GM12878 (cell line): ENCODE data around the gene AGTRAP. TPM values are rescaled to one million over a fixed set of nuclear protein-coding genes. Genes with fewer than 3 reads are reported as not detected.

Experiments used
- ATAC-seq: fragments of 200-7000 bp; cut with Tn5 transposase; 3 replicates; pipeline ENCODE4 v1.9.1; 2020; ENCODE audit warnings: mild to moderate bottlenecking, moderate library complexity
- BruUV-seq: library from RNA; stranded (reverse); fragments of 400-500 nt; replicated peaks from 2 replicates; lab custom pipeline; 2021; lab: Mats Ljungman, UMichigan
- CTCF ChIA-PET: fragments of 300-600 bp; sonication (Branson Sonifier 250); formaldehyde crosslinking; extraction: SDS; loops from one replicate; lab custom pipeline; 2021; ENCODE audit warnings: inconsistent platforms; lab: Yijun Ruan, JAX
- POLR2A ChIA-PET: fragments of 350-600 bp; formaldehyde crosslinking; extraction: SDS; loops from one replicate; lab custom pipeline; 2021; ENCODE audit warnings: inconsistent platforms; lab: Charles Lee
- RAD21 ChIA-PET: fragments of 300-600 bp; sonication (Branson Sonifier 250); formaldehyde crosslinking; loops from one replicate; lab custom pipeline; 2023; ENCODE audit warnings: antibody characterized with exemption; ENCODE audit not compliant: unreplicated experiment; lab: Charles Lee
- SMC1A ChIA-PET: fragments of 300-600 bp; sonication (Branson Sonifier 250); formaldehyde crosslinking; loops from one replicate; lab custom pipeline; 2023; ENCODE audit not compliant: unreplicated experiment, uncharacterized antibody; lab: Charles Lee
- DNase-seq: peaks from one replicate; pipeline ENCODE4 v3.0.0-alpha.2; 2011; ENCODE audit warnings: low read depth, low spot score
- FAIRE-seq: peaks from 3 replicates; lab custom pipeline; 2011; peaks lifted over from hg19 to GRCh38; lab: Jason Lieb, UNC
- H2AFZ ChIP-seq: 2 replicates; pipeline ENCODE4 v1.6.0; 2011; ENCODE audit warnings: low read depth, low read length, control low read depth; ENCODE audit not compliant: control insufficient read depth
- H3K27ac ChIP-seq: 2 replicates; pipeline ENCODE4 v1.5.1; 2011; ENCODE audit warnings: control low read depth; ENCODE audit not compliant: control insufficient read depth, insufficient read depth
- H3K27me3 ChIP-seq, 2 experiments: replicated peaks in 1 of 2; 2 replicates each; pipeline versions ENCODE4 v1.6.0 to v1.6.1; 2011; ENCODE audit warnings: low read length in 1 of 2; ENCODE audit not compliant: control insufficient read depth in 2 of 2, insufficient read depth in 2 of 2
- H3K36me3 ChIP-seq, 2 experiments: 2 replicates each; pipeline ENCODE4 v1.5.1; 2011; ENCODE audit warnings: low read length in 1 of 2; ENCODE audit not compliant: control insufficient read depth in 2 of 2, insufficient read depth in 2 of 2
- H3K4me1 ChIP-seq: 2 replicates; pipeline ENCODE4 v1.6.1; 2011; ENCODE audit warnings: mild to moderate bottlenecking, low read length, moderate library complexity, mixed read lengths; ENCODE audit not compliant: control insufficient read depth, insufficient read depth
- H3K4me2 ChIP-seq: 2 replicates; pipeline ENCODE4 v1.6.0; 2011; ENCODE audit warnings: control low read depth; ENCODE audit not compliant: control insufficient read depth, insufficient read depth
- H3K4me3 ChIP-seq: fragments of 200-600 bp; sonication (generic); 2 replicates; pipeline ENCODE4 v1.5.1; 2016
- H3K79me2 ChIP-seq: 2 replicates; pipeline ENCODE4 v1.6.0; 2011; ENCODE audit warnings: low read length; ENCODE audit not compliant: control insufficient read depth, insufficient read depth
- H3K9ac ChIP-seq: 2 replicates; pipeline ENCODE4 v1.8.0; 2011; ENCODE audit warnings: low read length, control low read depth, mixed read lengths; ENCODE audit not compliant: control insufficient read depth, insufficient read depth
- H3K9me3 ChIP-seq: replicated peaks from 3 replicates; pipeline ENCODE4 v1.5.1; 2011; ENCODE audit warnings: mild to moderate bottlenecking, low read length; ENCODE audit not compliant: control insufficient read depth, insufficient read depth
- H4K20me1 ChIP-seq: 2 replicates; pipeline ENCODE4 v1.6.0; 2011; ENCODE audit not compliant: control insufficient read depth, insufficient read depth
- ATF3 ChIP-seq: IDR thresholded peaks from 2 replicates; pipeline ENCODE4 v1.6.1; 2011; ENCODE audit warnings: low read depth, mild to moderate bottlenecking, low read length, moderate library complexity, borderline replicate concordance; ENCODE audit errors: extremely low read depth
- BCL3 ChIP-seq: IDR thresholded peaks from 2 replicates; pipeline ENCODE4 v1.6.1; 2011; ENCODE audit warnings: borderline replicate concordance, low read depth, mild to moderate bottlenecking, moderate library complexity, low read length; ENCODE audit not compliant: insufficient read depth, poor library complexity, severe bottlenecking
- BMI1 ChIP-seq: fragments of 450-650 bp; IDR thresholded peaks from 2 replicates; pipeline ENCODE4 v1.6.1; 2016; ENCODE audit warnings: mild to moderate bottlenecking, moderate library complexity, borderline replicate concordance
- E2F4 ChIP-seq: IDR thresholded peaks from 2 replicates; pipeline ENCODE4 v1.6.1; 2012; ENCODE audit warnings: low read depth, low read length, improper control_type of control experiment
- EP300 ChIP-seq, 2 experiments: fragments of 150-350 bp in 1 of 2; IDR thresholded peaks; 2 replicates each; pipeline ENCODE4 v1.6.1; 2011 to 2012; ENCODE audit warnings: low read depth in 2 of 2, low read length in 2 of 2, borderline replicate concordance in 1 of 2, improper control_type of control experiment in 1 of 2, inconsistent platforms in 1 of 2; ENCODE audit not compliant: control insufficient read depth in 1 of 2
- HSF1 ChIP-seq: fragments of 150-350 bp; IDR thresholded peaks from 2 replicates; pipeline ENCODE4 v1.6.1; 2014; ENCODE audit warnings: mild to moderate bottlenecking, low read depth, low read length
- KAT2A ChIP-seq: conservative IDR thresholded peaks from 2 replicates; pipeline ENCODE4 v1.6.1; 2011; ENCODE audit warnings: low read depth, low read length; ENCODE audit not compliant: control insufficient read depth
- LARP7 ChIP-seq: fragments of 450-650 bp; IDR thresholded peaks from 2 replicates; pipeline ENCODE4 v1.6.1; 2017; ENCODE audit warnings: mild to moderate bottlenecking
- NBN ChIP-seq: fragments of 450-650 bp; IDR thresholded peaks from 2 replicates; pipeline ENCODE4 v1.6.1; 2016
- NFIC ChIP-seq: IDR thresholded peaks from 2 replicates; pipeline ENCODE4 v1.6.1; 2012; ENCODE audit warnings: low read depth, mild to moderate bottlenecking, inconsistent platforms, low read length, moderate library complexity
- NR2C1 ChIP-seq: fragments of 450-650 bp; IDR thresholded peaks from 2 replicates; pipeline ENCODE4 v1.6.1; 2017; ENCODE audit warnings: antibody characterized with exemption, mild to moderate bottlenecking, moderate library complexity
- NRF1 ChIP-seq: conservative IDR thresholded peaks from 2 replicates; pipeline ENCODE4 v1.6.1; 2011; ENCODE audit warnings: mild to moderate bottlenecking, low read depth, low read length, improper control_type of control experiment
- PAX5 ChIP-seq: IDR thresholded peaks from 2 replicates; pipeline ENCODE4 v1.6.1; 2011; ENCODE audit warnings: low read depth, low read length, borderline replicate concordance
- SKIL ChIP-seq: fragments of 450-650 bp; IDR thresholded peaks from 2 replicates; pipeline ENCODE4 v1.6.1; 2017; ENCODE audit warnings: mild to moderate bottlenecking, low read depth, inconsistent platforms; ENCODE audit not compliant: poor library complexity, severe bottlenecking
- SMAD1 ChIP-seq: fragments of 450-650 bp; IDR thresholded peaks from 2 replicates; pipeline ENCODE4 v1.6.1; 2018; ENCODE audit warnings: mild to moderate bottlenecking, low read depth; ENCODE audit not compliant: partially characterized antibody
- TCF3 ChIP-seq: IDR thresholded peaks from 2 replicates; pipeline ENCODE4 v1.6.1; 2012; ENCODE audit warnings: low read depth, mild to moderate bottlenecking, low read length, borderline replicate concordance; ENCODE audit not compliant: insufficient read depth
- ZNF274 ChIP-seq: IDR thresholded peaks from one replicate; pipeline ENCODE4 v1.8.0; 2011; ENCODE audit not compliant: insufficient read length, insufficient read depth
- ZNF622 ChIP-seq: fragments of 450-650 bp; IDR thresholded peaks from 2 replicates; pipeline ENCODE4 v1.6.1; 2017; ENCODE audit warnings: mild to moderate bottlenecking, inconsistent platforms
- WGBS: methylation state at CpG from one replicate; pipeline ENCODE4 v1.1.6; 2016; ENCODE audit warnings: low lambda C conversion rate; ENCODE audit not compliant: insufficient replicate concordance, insufficient coverage; ENCODE audit errors: missing lambda C conversion rate; 5-methylcytosine and 5-hydroxymethylcytosine counted together
- in situ Hi-C: fragments of 300-500 bp; cut with MboI; formaldehyde crosslinking; loops from 9 replicates; pipeline ENCODE4 v1.14.3; 2018; ENCODE audit warnings: mixed read lengths
- intact Hi-C: fragments of 100-400 bp; cut with micrococcal nuclease; formaldehyde crosslinking; loops from one replicate; pipeline ENCODE4 v1.14.2; 2022; ENCODE audit not compliant: unreplicated experiment
- polyA plus RNA-seq, 11 experiments: library from polyadenylated mRNA; depleted of rRNA in 4 of 11; unstranded in 6 of 11; stranded (reverse) in 5 of 11; fragments of >200 nt; fragmentation: Nextera tagmentation in 4 of 11; fragmentation: Illumina TruSeq in 1 of 11; extraction: Ambion mirVana in 4 of 11; extraction: Trizol in 1 of 11; gene quantifications; 1 replicate in 1 of 11; 2 replicates in 10 of 11; pipeline versions ENCODE4 v1.2.1 to v1.2.3, GENCODE V29; 2011 to 2016; ENCODE audit warnings: inconsistent platforms in 2 of 11, missing spikeins in 2 of 11, low read depth in 1 of 11
- total RNA-seq, 4 experiments: library from RNA; depleted of rRNA in 3 of 4; stranded (reverse); fragments of >200 nt in 3 of 4; fragmentation: Illumina TruSeq in 1 of 4; extraction: Trizol in 1 of 4; gene quantifications; 2 replicates each; pipeline versions ENCODE4 v1.2.1 to v1.2.3, GENCODE V29; 2013 to 2021

The AGTRAP gene
- total and polyA plus RNA-seq, 10 of the 15 experiments (the other 5 are each of a cell fraction or from before 2014, with no cell fraction given): 3.0 to 17.4 (median 10.2) TPM

GRCh38 chr1:11792106-11792505 lies 56.2 kb downstream of the AGTRAP start:
- H3K27ac ChIP-seq: no peak overlapping the region
- POLR2A ChIA-PET: interaction anchor here (1.0 kb wide), 1 partner anchor 11 kb away, joined by 3 read pairs; no protein-coding TSS in a partner anchor
- ATAC-seq (no peak), DNase-seq (no peak), FAIRE-seq (no peak)
- H3K9ac ChIP-seq: no peak overlapping the region
- intact Hi-C loops (no loop called here), in situ Hi-C loops (no loop called here)
- RAD21 ChIA-PET: no interaction called here
- no peak overlapping the region for H3K4me3 ChIP-seq
- CTCF ChIA-PET: no interaction called here
- WGBS: 89% methylated on average over 11 of the region's 11 CpGs
- H3K79me2 ChIP-seq: no peaks in the 10 kb centered on the region
- H3K36me3 ChIP-seq: no peaks in the 10 kb centered on the region; a peak in 2 of 4 replicates
- no TSS peak for BruUV-seq
- H3K4me2 ChIP-seq: no peak overlapping the region
- H4K20me1 ChIP-seq: no peaks in the 10 kb centered on the region
- H3K9me3 ChIP-seq: no peaks in the 10 kb centered on the region
- H3K4me1 ChIP-seq: no peaks in the 10 kb centered on the region; the same call in 1 of the 2 replicates
- H3K27me3 ChIP-seq: no peaks in the 10 kb centered on the region
- H2AFZ ChIP-seq: no peak overlapping the region
- TF ChIP-seq NBN: no peak
- no peak for TF ChIP-seq ATF3
- no peak for TF ChIP-seq ZNF274
- no peak for TF ChIP-seq TCF3
- TF ChIP-seq SMAD1: no peak
- no peak for TF ChIP-seq E2F4
- TF ChIP-seq NFIC: no peak
- no peak for TF ChIP-seq BCL3
- TF ChIP-seq KAT2A: no peak
- no peak for TF ChIP-seq HSF1
- TF ChIP-seq NR2C1: no peak
- no peak for TF ChIP-seq PAX5
- no peak for TF ChIP-seq BMI1
- no peak for TF ChIP-seq SKIL
- TF ChIP-seq ZNF622: no peak
- no peak for TF ChIP-seq EP300 (IDR thresholded peaks at IDR 0.05; ENCODE audit: borderline replicate concordance in 1 of 2, control insufficient read depth in 1 of 2, low read depth in 2 of 2, low read length in 2 of 2)
- TF ChIP-seq NRF1: no peak
- TF ChIP-seq LARP7: no peak
- SMC1A ChIA-PET: interaction anchor here (1.0 kb wide), 1 partner anchor 18 kb away, joined by 3 read pairs; no protein-coding TSS in a partner anchor
